ENCODE data around the gene GRID1.

DNA sequence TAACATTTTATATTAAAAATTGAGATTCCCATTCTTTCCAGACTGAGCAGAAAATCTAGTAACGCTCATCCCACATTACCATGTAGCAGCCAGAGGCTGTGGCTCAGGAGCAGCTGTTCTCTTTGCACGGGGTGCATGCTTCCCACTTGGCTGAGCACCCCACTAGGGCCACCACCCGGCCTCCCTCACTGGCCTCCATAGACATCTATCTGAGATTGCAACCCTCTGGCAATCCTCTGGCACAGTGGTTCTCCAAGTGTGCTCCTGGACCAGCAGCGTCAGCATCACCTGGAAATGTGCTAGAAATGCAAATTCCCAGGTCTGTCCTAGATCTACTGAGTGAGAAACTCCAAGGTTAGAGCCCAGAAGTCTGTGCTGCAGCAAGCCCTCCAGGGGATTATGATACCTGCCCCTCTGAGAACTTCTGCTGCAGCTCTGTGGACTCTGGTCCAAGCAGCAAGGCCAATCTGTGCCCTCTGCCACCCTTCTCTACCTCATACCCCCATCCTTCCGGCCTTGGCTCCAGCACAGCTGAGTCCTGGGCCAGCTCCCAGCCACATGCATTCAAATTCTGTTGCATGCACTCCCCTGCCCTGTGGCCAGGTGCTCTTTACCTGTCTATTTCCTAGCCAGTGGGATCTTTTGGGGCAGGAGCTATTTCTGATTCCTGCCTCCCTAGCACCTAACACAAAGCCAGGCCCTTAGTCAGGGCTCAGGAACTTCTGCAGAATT lies 301.5 kb downstream of the GRID1 start:
- TF ChIP-seq ZNF830 (tag by site-specific recombination; IDR thresholded peaks at IDR 0.05; ENCODE audit: low read depth) (no peak), CTCF (tag by site-specific recombination; IDR thresholded peaks at IDR 0.05) (no peak), YY1 (tag by site-specific recombination; IDR thresholded peaks at IDR 0.05) (no peak)
